ENCODE results near the gene FRS3. TPM values are rescaled to one million over a fixed set of nuclear protein-coding genes. Genes with fewer than 3 reads are reported as not detected.

FRS3 gene
- total and polyA plus RNA-seq, 2 of the 13 experiments (the other 11 are each of a cell fraction or from before 2014, with no cell fraction given) = 3.0 to 7.4 TPM

- TF ChIP-seq ZNF33A (CRISPR knock-in tag; IDR thresholded peaks at IDR 0.05; ENCODE audit: borderline replicate concordance) (no peak), ZNF432 (CRISPR knock-in tag; IDR thresholded peaks at IDR 0.05; ENCODE audit: borderline replicate concordance) (no peak), ZNF468 (CRISPR knock-in tag; IDR thresholded peaks at IDR 0.05) (no peak), PAF1 (CRISPR knock-in tag; IDR thresholded peaks at IDR 0.05) (no peak), TOPORS (CRISPR knock-in tag; IDR thresholded peaks at IDR 0.05) (peak; percentile 43; the same call in 1 of the 2 replicates), ZNF580 (CRISPR knock-in tag; IDR thresholded peaks at IDR 0.05; ENCODE audit: borderline replicate concordance, low read depth) (peak; percentile 88), ZNF264 (CRISPR knock-in tag; IDR thresholded peaks at IDR 0.05) (0 out of 2 replicates have a peak, but pooled peaks have one; percentile 38), TSC22D2 (CRISPR knock-in tag; IDR thresholded peaks at IDR 0.05; ENCODE audit: borderline replicate concordance) (peak; percentile 34; the same call in 1 of the 2 replicates), NFRKB (IDR thresholded peaks at IDR 0.05) (no peak), KLF16 (CRISPR knock-in tag; IDR thresholded peaks at IDR 0.05) (peak in 1 of 2 experiments; percentile 92; a peak in 2 of 4 replicates), ZBTB2 (CRISPR knock-in tag; IDR thresholded peaks at IDR 0.05; ENCODE audit: low read depth) (peak; percentile 99), POLR2A (IDR thresholded peaks at IDR 0.05; ENCODE audit: insufficient read depth in 1 of 2, low read depth in 2 of 2, low read length in 2 of 2) (no peak), MTF1 (CRISPR knock-in tag; IDR thresholded peaks at IDR 0.05) (no peak), E2F5 (CRISPR knock-in tag; conservative IDR thresholded peaks at IDR 0.05) (peak; percentile 72), HBP1 (CRISPR knock-in tag; IDR thresholded peaks at IDR 0.05; ENCODE audit: low read depth) (no peak), MEF2D (CRISPR knock-in tag; IDR thresholded peaks at IDR 0.05) (peak; percentile 74; the same call in 1 of the 2 replicates), ZNF775 (CRISPR knock-in tag; IDR thresholded peaks at IDR 0.05; ENCODE audit: borderline replicate concordance) (0 out of 2 replicates have a peak, but pooled peaks have one; percentile 32), PRDM15 (CRISPR knock-in tag; IDR thresholded peaks at IDR 0.05) (no peak), ARID3A (IDR thresholded peaks at IDR 0.05; ENCODE audit: low read depth, low read length) (no peak)
Observed at GRCh38 chr6:41779788-41780550, at the start of gene FRS3 (continued).
